Activated naive CD8-positive, alpha-beta T cell treated with anti-CD3 and anti-CD28 coated beads, Interleukin-2, amount 50 U/mL, for 16 hours (primary cell): ENCODE data around the gene DNAL1.

Source experiments
- DNase-seq: peaks from one replicate; pipeline ENCODE4 v3.0.0-alpha.2; 2020; ENCODE audit warnings: low read depth, low spot score

DNAL1 gene

DNA sequence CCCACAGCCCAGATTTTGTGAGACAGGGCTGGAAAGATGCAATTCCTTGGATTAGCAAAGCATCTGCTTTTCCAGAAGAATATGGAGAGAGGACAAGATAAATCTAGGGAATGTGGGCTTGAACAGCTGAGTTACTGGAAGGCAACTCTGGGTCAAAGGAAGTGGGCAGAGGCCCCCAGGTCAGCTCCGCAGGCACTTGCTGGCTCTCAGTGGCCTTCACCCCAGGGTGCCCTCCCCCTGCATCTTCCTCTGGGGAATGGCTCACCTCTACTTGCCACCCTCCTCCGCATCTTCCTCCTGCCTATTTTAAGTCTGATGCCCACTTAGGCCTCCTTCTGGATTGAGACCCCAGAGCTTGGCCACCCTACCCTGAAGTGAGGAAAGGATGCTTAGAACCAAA, 79.9 kb downstream of the DNAL1 start:
- no peak for DNase-seq

GRCh38 chr14:73725116-73726024, 80.6 kb downstream of the DNAL1 start:
- DNase-seq = no peak

DNA sequence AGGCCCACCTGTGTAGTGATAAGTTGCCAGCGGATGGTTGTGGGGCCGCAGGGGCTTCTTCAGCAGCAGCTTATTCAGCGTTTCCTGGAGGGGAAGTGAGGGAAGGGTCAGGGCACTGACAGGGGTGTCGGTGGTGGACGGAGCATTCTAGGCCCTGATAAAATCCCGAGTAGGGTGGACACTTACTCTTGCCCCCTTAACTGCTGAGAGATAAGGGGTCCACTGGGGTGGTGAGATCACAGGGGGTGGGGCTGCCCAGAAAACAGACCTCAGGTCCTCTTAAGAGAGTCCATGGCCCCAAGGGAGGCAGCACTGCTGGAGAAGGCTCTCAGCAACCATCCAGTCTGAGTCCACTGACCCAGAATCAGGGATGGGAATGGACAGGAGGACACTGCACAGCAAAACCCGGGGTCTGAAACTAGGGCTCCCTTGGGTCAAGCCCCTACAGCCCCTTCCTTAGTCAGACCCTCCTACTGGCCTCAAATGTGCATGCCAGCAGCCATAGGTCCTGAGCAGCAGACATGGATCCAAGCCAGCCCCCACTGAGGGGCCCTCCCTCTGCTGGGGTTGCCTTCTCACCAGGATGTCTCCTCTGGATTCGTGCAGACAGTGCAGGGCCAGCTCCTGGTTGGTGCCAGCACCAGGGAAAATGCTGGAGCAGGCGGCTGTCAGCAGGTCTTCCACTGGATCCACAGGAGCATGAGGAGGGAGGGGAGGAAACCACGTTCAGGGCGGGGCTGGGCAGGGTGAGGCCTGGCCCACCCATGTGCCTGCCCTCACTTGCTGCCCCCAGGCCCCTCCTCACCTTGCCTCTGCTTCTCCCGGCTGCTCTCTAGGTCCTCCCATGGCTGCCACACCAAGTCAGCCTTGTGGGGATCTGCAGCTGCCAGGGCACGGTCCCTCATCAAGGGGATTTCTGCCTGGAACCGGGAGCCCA, 81.5 kb downstream of the DNAL1 start:
- no peak for DNase-seq

DNA sequence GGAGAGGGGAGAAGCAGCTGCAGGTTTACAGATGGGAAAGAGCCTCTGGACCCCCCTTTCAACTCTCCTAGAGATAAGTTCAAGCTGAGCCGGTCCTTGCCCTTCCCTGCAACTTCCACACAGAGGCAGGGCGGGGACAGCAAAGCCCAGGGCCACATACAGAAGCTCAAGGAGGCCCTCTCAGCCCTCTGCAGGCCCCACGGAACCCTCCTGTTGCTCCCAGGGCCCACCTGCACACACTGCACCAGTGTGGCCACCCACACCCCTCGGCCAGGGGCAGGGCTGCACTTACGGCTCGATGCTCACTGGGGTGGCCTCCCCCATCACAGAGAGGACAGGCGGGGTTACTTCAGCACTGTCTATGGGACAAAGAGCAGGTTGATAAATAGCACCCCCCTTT, 82.4 kb downstream of the DNAL1 start:
- no peak for DNase-seq

DNA sequence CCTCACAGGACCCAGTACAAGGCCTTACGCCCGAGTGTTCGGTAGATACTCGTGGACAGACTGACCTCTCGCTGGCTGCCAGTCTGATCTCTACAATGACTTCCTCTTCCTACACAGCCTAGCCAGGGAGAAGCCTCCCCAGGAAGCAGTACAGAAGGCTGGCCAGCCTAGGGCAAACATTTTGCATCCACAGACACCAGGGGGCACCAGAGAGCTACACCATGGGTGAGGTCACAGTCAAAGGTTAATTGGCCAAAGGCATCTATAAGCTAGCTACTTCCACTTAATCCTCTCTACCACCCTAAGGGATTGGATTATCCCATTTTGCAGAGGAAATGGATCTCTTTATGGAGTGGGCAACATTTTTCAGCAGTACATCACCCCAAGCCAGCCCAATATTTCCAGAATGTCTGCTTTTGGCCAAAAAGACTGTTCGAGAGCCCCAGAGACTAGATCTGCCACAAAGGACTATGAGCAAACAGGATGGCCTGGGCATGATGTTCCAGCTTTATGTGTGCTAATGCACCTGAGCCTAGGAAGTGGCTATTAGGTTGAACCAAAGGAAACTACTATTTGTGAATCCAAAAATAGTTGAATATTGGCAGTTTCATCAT, 84.0 kb downstream of the DNAL1 start:
- DNase-seq = peak; percentile 75

- no peak for DNase-seq
These were observed 84.9 kb downstream of the DNAL1 start for GRCh38 chr14:73729556-73730265.

- DNase-seq = no peak
These were observed 86.3 kb downstream of the DNAL1 start for GRCh38 chr14:73731111-73731510.

- no peak for DNase-seq
These were observed 87.2 kb downstream of the DNAL1 start for GRCh38 chr14:73732006-73732405.

- no peak for DNase-seq
These were observed 92.1 kb downstream of the DNAL1 start for GRCh38 chr14:73736842-73737241.

GRCh38 chr14:73738518-73739173, 93.9 kb downstream of the DNAL1 start:
- no peak for DNase-seq

- DNase-seq = no peak
These were observed 94.5 kb downstream of the DNAL1 start for GRCh38 chr14:73739174-73739898.

DNA sequence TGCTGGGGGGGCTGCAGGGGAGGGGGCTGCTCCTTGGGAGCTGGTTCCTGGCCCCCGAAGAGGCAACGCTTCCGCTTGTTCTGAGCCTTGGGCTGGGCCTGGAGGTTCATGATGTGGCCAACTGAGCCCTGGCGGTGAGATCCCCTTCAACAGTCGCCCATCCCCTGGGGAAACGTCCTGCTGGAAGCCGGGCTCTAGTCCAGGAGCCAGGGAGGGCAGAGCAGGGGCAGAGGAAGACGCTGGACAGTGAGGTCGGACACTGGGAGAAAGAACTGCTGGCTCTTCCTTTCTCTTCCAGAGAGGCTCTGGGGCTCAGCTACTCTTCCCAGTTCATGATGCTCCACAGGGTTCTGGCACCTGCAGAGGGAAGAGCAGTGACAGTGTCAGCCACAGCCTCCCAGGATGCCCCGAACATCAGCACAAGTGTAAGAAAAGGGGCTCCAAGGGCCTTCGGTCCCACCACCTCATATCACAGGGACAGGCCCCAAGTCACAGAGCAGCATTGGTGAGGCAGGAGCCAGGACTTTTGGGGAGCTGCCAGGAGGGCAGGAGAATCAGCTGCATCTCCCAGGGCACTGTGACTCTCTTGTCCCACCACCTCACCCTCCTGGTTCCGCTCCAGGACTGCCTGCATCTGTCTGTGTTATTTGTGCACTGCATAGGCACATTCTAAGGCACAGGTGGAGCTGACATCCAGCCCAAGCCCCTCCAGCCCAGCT, 95.3 kb downstream of the DNAL1 start:
- no peak for DNase-seq

DNA sequence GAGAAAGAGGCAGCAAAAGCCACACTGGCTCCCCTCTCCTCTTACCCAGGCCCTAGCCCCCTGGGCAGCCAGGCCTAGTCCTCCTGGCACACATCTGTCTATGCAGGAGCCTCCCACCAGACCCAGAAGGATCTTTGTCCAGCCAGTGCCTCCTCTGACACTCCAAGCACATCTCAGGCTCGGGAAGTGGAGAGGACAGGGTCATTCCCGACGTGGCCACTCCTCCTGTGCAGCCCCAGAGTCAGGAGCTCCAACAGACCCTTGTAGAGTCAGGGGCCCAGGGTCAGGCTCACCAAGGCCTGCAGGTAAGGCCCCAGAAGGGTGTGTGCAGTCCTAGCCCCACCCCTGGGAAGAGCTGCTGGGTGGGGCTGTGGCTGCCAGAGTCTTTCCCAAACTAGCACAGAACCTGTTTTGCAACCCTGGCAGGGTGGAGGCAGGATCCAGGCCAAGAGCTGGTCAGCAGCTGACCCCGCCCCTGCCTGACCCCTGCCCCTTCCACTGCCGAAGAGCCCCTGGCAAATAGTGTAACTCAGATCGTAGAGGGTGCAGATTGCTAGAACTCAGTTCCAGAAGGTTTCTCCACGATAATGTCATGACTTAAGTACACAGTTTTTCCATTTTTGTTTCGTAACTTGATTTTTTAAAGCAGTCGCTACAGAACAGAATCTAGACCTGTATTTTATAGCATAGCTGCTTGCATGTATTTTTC, 96.0 kb downstream of the DNAL1 start:
- no peak for DNase-seq

DNA sequence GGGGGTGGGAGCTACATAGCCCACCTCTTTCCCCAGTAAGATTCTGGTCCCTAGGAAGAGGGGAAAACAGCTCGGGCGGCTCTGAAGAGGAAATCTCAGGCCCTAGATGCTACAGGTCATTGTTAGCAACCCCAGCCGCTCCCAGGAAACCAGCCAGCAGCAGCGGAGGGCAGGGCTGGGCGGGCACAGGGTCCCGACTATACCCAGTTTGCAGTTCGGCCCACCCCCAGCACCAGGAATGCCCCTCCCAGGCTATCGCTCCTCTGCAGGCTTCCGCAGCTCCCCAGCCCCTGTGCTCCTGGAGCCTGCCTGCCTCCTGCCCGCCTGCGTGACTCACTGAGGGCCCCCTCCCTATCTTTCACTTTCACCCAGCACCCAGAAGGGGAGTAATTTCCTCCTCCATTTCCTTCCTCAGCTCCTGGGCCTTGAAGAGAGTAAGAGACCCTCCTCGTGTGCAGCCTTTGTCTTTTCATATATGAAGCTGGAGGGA, 96.6 kb downstream of the DNAL1 start:
- DNase-seq = peak; percentile 48

- DNase-seq = no peak
These were observed 97.2 kb downstream of the DNAL1 start for GRCh38 chr14:73741876-73742519.

DNA sequence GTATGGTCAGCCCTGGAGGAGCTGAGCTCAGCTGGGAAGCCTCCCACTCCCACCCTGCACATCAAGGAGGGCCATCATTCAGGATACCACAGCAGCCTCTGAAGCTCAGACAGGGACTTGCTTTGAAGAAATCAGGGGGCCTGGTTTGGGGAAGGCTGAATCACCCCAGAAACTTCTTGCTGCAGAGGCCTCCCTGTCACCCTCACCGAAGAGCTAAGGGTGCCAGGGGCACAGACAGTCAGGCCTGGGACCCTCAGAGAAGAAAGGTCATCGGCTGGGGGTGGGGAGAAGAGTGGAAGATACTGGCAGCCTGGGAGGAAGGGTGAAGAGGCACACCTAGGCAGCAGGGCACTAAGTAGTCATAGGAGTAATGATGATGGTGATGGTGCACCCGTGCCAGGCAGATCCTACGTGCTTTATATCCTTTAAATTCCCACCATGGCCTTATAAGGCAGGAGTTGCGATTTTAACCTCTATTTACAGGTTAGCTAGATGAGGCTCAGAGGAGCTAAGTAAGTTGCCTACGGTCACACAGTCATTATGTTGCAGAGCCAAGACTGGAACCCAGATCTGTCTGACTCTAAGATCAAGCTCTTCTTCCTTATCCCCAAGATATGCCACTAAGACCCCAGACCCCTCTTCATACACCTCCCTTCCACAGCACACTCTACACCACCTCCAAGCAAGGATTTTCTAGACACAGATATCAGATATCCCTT, 97.9 kb downstream of the DNAL1 start:
- DNase-seq = no peak

GRCh38 chr14:73743431-73743931, 98.7 kb downstream of the DNAL1 start:
- peak; percentile 40 for DNase-seq
